Measurements from ENCODE around the gene DLGAP4. TPM values are rescaled to one million over a fixed set of nuclear protein-coding genes. Genes with fewer than 3 reads are reported as not detected.

The DLGAP4 gene
- total RNA-seq, 2 donors from 2014 or later = 62.9 to 78.2 TPM

DNA sequence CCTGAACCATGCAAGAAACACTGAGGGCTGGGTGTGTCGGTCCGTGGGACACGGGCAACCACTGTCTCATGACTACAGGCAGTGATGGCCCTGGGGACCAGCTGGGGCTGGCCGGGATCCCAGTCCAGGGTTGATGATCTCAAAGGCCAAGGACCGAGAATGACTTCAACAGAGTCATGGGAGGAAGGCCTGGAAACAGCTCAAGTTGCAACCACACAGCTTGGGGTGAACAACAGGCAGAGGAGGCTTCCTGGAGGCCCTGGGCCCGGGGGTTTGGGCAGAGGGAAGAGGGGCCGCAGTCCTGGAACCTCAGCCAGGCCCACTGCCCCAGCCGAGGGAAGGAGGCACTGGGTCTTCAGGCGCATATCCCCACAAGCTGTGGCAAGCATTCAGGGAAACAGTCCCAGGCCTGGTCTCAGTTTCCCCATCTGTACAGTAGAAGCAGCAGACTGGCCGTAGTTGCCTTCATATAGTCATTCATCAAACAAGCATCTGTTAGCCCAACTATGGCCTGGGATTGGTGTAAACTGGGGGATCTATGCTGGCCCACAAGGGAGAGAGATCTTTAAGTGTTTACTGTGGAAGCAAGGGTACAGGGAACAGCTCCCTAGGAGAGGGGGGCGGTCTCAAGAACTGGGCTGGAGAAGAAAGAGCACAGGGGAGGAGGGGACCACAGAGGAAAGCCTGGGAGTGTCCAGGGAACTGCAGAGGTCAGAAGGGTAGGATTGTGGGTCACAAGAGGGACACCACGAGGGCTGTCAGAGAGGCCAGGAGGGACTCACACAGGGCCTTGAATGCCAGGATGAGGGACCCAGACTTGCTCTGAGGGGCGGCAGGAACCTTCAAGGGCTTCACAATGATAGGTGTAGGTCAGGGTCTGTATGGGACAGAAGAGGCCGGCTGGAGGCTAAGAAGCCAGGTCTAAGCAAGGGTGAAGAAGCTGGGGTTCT is 237.3 kb downstream of the DLGAP4 start:
- peak overlapping the region; percentile 81 for H3K9ac ChIP-seq (ENCODE audit: extremely low read depth, low read length, poor library complexity, severe bottlenecking)

DNA sequence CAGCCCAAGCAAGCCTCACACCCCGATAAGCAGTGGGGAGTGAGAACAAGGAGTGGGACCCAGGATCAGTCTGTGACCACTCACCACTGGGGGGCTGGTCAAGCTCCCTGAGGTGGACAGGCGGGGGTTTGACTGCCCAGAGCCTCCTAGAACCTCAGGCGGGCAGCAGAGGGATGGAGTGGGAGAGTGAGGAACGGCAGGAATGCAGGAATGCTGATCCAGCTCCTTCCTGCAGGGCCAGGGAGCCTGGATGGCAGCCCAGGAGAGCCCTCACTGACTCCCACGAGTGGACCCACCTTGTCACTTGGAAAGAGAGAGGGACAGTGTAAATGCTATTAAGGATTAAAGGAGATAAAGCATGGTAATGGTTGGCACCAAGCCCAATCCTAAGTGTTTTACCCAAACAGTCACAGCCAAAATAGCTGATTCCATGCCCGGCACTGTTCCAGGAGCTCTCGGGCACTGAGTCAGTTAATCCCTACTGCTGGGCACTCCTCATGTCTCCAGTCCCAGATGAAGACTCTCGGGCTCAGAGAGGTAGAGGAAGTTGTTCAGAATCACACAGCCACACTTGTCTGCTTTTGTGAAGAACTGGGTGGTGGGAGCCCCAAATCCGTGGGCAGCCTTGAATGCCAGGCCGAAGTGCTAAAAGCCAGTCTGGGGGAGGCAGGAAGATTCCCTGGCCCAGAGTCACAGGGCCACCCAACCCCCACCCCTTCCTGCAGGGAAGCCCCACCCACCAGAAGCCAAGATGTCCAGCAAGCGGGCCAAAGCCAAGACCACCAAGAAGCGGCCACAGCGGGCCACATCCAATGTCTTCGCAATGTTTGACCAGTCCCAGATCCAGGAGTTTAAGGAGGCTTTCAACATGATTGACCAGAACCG is 238.2 kb downstream of the DLGAP4 start:
- Histone ChIP-seq H3K4me1 (ENCODE audit: control insufficient read depth, insufficient read depth, low read length) (peaks cover 20% of the 10 kb centered on the region), H3K36me3 (ENCODE audit: control insufficient read depth, insufficient read depth, low read length) (peaks cover 54% of the 10 kb centered on the region), H3K27ac (ENCODE audit: low read depth, low read length) (no peak overlapping the region), H3K4me3 (ENCODE audit: low read length) (peak overlapping the region; percentile 89), H3K9ac (ENCODE audit: extremely low read depth, low read length, poor library complexity, severe bottlenecking) (no peak overlapping the region), H3K27me3 (ENCODE audit: control insufficient read depth, insufficient read depth, low read length, poor library complexity, severe bottlenecking) (no peaks in the 10 kb centered on the region), H3K9me3 (ENCODE audit: control insufficient read depth, low read length) (no peaks in the 10 kb centered on the region)
- TF ChIP-seq, protein P1, sequence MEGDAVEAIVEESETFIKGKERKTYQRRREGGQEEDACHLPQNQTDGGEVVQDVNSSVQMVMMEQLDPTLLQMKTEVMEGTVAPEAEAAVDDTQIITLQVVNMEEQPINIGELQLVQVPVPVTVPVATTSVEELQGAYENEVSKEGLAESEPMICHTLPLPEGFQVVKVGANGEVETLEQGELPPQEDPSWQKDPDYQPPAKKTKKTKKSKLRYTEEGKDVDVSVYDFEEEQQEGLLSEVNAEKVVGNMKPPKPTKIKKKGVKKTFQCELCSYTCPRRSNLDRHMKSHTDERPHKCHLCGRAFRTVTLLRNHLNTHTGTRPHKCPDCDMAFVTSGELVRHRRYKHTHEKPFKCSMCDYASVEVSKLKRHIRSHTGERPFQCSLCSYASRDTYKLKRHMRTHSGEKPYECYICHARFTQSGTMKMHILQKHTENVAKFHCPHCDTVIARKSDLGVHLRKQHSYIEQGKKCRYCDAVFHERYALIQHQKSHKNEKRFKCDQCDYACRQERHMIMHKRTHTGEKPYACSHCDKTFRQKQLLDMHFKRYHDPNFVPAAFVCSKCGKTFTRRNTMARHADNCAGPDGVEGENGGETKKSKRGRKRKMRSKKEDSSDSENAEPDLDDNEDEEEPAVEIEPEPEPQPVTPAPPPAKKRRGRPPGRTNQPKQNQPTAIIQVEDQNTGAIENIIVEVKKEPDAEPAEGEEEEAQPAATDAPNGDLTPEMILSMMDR (conservative IDR thresholded peaks at IDR 0.05) = no peak
- 93 to 97% methylated on average over 13 to 15 of the region's 15 CpGs for WGBS, 2 experiments (ENCODE audit: insufficient coverage in 1 of 2, insufficient read length in 1 of 2)
- no peaks in the 10 kb centered on the region for H3K9me3 Mint-ChIP-seq
- H3K4me3 Mint-ChIP-seq = no peak overlapping the region
- peaks cover 2% of the 10 kb centered on the region for H3K27me3 Mint-ChIP-seq (ENCODE audit: insufficient read depth)
- peak overlapping the region; percentile 68 for H3K27ac Mint-ChIP-seq
- H3K36me3 Mint-ChIP-seq (ENCODE audit: low read depth) = peaks cover 29% of the 10 kb centered on the region
- DNase-seq = peak; percentile 52
- H3K4me1 Mint-ChIP-seq = peaks cover 25% of the 10 kb centered on the region

More for the DNA sequence above, 237.3 kb downstream of the DLGAP4 start:
- H3K36me3 Mint-ChIP-seq (ENCODE audit: low read depth) = peaks cover 26% of the 10 kb centered on the region
- TF ChIP-seq, protein P1 (conservative IDR thresholded peaks at IDR 0.05) = no peak
- peaks cover 25% of the 10 kb centered on the region for H3K4me1 Mint-ChIP-seq
- no peaks in the 10 kb centered on the region for H3K9me3 Mint-ChIP-seq
- H3K27me3 Mint-ChIP-seq (ENCODE audit: insufficient read depth) = peaks cover 2% of the 10 kb centered on the region
- Histone ChIP-seq H3K9me3 (ENCODE audit: control insufficient read depth, low read length) (no peaks in the 10 kb centered on the region), H3K27me3 (ENCODE audit: control insufficient read depth, insufficient read depth, low read length, poor library complexity, severe bottlenecking) (no peaks in the 10 kb centered on the region), H3K4me3 (ENCODE audit: low read length) (peak overlapping the region; percentile 89), H3K36me3 (ENCODE audit: control insufficient read depth, insufficient read depth, low read length) (peaks cover 50% of the 10 kb centered on the region), H3K27ac (ENCODE audit: low read depth, low read length) (no peak overlapping the region), H3K4me1 (ENCODE audit: control insufficient read depth, insufficient read depth, low read length) (peaks cover 20% of the 10 kb centered on the region)
- WGBS, 2 experiments (ENCODE audit: insufficient coverage in 1 of 2, insufficient read length in 1 of 2) = 92 to 94% methylated on average over 11 to 14 of the region's 14 CpGs
- H3K4me3 Mint-ChIP-seq = peak overlapping the region; percentile 69
- H3K27ac Mint-ChIP-seq = peak overlapping the region; percentile 74
- DNase-seq = peak; percentile 40

DNA sequence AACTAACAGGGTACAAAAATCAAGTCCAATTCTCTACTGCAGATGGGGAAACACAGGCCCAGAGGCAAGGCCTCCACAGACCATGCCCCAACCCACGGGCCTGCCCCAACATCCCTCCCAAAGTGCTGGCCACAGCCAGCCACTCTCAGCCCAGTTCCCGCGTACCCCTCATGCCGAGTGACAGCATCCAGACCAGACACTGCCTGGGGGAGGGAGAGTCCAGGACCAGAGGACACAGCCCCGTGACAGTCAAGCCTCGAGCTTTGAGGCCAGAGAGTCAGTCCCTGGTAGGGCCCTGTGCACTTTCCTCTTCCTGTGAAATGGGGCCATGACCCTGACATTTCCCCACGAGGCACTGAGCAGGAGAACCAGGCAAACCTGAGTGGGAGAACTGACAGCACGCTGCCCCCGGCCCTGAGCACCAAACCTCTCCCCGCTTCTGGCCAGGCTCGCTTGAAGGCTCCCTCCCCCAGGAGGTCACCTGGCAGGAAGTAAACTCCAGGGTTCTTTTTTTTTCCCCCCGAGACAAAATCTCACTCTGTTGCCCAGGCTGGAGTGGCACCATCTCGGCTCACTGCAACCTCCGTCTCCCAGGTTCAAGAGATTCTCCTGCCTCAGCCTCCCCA is 240.1 kb downstream of the DLGAP4 start:
- H3K4me1 Mint-ChIP-seq = peaks cover 19% of the 10 kb centered on the region
- H3K27me3 ChIP-seq (ENCODE audit: control insufficient read depth, insufficient read depth, low read length, poor library complexity, severe bottlenecking) = no peaks in the 10 kb centered on the region
- no peak overlapping the region for H3K4me3 ChIP-seq (ENCODE audit: low read length)
- WGBS, 2 experiments (ENCODE audit: insufficient coverage in 1 of 2, insufficient read length in 1 of 2) = 93 to 95% methylated on average over 13 to 14 of the region's 14 CpGs
- H3K27me3 Mint-ChIP-seq (ENCODE audit: insufficient read depth) = no peaks in the 10 kb centered on the region
- peaks cover 56% of the 10 kb centered on the region for H3K36me3 ChIP-seq (ENCODE audit: control insufficient read depth, insufficient read depth, low read length)
- TF ChIP-seq, protein P1 (conservative IDR thresholded peaks at IDR 0.05) = no peak
- no peaks in the 10 kb centered on the region for H3K9me3 Mint-ChIP-seq
- no peak for DNase-seq
- H3K36me3 Mint-ChIP-seq (ENCODE audit: low read depth) = peaks cover 33% of the 10 kb centered on the region
- H3K9ac ChIP-seq (ENCODE audit: extremely low read depth, low read length, poor library complexity, severe bottlenecking) = no peak overlapping the region
- no peak overlapping the region for H3K27ac ChIP-seq (ENCODE audit: low read depth, low read length)
- peaks cover 13% of the 10 kb centered on the region for H3K4me1 ChIP-seq (ENCODE audit: control insufficient read depth, insufficient read depth, low read length)
- H3K9me3 ChIP-seq (ENCODE audit: control insufficient read depth, low read length) = no peaks in the 10 kb centered on the region
- no peak overlapping the region for H3K4me3 Mint-ChIP-seq
- H3K27ac Mint-ChIP-seq = no peak overlapping the region

All from endodermal cell (in vitro differentiated cells).